SHP77 (cell line): ENCODE measurements around the gene C1orf198.
"Not testable (repeated sequence)": the region's sequence is repeated elsewhere in the genome, so short reads cannot be mapped to it uniquely, and the experiment has no call there.

Source experiments
- DNase-seq, 2 experiments: peaks; one replicate each; lab custom pipeline; 2025; lab: John Stamatoyannopoulos, UW

Gene C1orf198

DNA sequence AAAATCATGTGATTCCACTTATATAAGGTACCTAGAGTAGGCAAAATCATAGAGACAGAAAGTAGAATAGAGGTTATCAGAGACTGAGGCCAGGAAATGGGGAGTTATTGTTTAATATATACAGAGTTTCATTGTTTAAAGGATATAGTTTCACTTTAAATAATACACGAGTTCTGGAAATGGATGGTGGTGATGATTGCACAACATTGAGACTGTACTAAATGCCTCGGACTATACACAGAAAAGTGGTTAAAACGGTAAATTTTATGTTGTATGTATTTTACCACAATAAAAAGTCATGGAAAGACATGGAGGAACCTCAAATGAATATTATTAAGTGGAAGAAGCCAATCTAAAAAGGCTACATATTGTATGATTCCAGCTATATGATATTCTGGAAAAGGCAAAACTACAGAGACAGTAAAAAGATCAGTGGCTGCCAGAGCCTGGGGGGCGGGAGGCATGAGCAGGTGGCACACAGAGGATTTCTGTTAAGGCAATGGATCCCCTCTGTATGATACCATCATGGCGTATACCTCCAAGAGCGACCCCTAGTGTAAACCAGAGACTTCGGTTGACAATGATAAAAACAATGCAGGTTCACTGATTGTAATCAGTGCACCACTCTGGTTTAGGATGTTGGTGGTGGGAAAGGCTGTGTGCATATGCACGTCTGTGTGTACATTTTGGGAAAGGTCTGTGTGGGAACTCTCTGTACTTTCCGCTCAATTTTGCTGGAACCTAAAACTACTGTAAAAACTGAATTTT lies 7.5 kb downstream of the C1orf198 start:
- DNase-seq = no peak

DNA sequence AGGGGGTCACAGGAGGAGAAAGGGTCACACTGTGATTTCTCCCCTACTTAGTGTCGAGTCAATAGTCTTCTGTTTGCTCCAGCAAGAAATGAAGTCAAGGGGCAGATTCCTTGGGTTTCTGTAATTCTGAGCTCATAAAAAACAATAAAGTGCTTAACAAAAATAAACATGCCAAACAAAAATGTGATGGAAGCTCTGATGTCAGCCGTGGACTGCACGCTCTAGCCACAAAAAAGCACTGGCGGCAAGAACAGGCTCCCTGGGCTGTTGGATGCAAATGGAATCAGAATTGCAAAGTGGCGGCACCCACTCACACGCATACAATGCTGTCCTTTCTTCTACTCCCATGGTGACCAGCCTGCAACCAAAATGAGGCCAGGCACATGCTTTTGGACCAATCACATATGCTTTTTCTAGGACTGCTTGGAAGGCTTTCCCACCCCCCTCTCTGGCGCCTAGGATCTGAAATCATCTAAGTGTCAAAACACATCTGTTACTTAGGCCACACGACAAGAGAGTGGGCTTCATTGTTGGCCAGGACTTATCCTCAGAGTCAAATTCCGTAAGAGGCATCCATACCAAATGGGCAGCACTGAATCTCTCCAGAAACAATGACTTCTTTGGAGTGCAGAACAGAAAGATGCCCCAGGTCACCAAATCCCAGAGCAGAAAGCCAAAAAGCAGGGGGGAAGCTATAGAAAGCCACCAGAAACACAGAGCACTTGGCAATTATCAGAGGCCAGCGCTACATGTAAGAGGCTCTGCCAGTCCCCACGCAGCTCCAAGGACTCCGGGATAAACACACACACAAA lies 9.2 kb downstream of the C1orf198 start:
- no peak for DNase-seq

DNA sequence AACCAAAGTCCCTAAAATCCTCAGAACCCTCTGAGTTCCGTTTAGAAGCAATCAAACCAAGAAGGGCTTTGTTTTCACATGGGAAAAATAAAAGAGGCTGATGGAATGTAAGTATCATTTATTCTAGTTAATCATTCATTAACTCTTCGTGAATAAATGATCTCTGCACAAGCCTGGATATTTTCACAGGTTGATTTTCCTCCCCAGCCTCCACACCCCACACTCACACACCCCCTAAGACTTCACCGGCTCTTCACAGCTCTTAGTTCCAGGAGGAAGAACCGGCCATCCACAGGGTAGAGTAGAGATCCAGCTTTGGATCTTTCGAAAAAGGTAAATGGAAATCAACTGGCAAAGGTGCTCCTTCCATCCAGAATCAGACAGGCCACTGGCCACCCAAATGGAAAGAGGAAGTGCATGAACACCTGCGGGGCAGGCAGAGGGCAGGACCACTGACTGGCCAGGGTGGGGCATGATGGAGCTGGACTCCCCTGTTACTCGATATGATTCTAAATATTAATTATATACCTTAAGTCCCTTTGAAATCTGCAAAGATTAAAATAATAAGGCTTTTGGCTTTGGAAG lies 10.0 kb downstream of the C1orf198 start:
- DNase-seq = no peak

DNA sequence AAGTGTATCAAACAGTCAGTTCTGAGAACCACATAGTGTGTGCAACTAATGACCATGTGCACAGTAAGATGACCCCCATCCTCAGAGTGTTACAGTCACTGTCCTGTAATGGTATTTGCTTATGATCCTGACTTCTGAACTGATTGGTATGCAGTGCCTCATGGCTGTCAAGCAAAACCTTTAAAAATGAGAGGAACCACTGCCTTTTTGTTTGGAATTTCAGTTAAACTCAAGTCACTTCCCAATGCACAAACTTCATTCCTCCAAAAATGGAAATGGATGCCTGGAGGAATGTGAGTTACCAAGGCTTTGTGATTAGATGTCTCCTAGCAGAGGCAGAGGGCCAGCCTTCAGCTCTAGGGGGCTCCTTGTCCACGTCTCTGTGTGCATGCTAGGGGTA lies 10.5 kb downstream of the C1orf198 start:
- DNase-seq = no peak

DNA sequence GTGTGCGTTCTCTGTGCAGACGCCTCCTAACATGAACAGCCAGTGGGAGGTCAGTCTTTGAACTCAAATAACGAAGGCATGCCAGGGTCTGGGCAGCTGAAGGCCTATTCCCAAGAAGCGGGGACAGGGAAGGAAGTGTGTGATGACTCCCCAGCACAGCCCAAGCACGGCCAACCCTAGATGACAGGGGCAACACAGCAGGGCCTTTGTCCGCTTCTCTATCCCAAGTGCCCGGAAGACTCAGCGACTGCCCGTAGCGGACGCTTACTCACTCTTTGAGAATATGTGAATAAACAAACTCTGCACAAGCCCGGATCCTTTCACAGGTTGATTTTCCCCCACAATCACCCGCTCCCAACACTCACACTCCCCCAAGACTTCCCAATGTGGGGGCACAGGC lies 11.2 kb downstream of the C1orf198 start:
- DNase-seq = no peak

DNA sequence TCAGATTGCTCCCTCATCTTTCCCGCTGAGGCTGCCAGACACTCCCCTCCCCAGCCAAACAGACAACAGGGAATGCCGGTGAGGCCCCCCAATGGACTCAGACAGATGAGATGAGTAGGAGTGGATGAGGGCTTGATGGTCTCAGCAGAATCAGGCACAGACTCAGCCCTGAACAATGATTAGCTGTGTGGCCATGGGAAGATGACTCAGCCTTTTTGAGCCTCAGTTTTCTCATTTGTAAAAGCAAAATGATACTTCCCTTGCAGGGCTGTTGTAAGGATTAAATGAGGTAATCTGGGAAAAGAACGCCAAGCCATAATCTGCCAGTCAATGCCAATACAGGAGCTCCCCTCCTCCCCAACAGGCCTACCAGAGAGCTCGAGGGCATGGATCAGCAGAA lies 12.4 kb downstream of the C1orf198 start:
- no peak for DNase-seq

DNA sequence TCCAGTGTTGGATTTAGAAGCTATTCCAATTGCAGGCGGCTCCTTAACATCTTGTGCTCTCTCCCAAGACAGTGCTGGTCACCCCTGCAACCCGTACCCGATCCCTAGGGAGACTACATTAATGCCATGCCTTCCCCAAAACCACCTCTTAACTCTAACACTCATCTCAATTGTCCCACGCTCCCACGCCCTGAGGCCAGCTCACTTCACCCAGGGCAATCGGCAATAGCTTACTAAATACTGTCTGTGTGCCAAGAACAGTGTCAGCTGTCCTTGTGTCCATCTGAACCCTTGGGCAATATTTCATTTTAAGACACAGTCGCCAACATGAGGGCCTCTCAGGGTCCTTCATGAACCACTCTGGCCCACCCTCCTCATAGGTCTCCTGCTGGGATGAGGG lies 13.9 kb downstream of the C1orf198 start:
- no peak for DNase-seq

DNA sequence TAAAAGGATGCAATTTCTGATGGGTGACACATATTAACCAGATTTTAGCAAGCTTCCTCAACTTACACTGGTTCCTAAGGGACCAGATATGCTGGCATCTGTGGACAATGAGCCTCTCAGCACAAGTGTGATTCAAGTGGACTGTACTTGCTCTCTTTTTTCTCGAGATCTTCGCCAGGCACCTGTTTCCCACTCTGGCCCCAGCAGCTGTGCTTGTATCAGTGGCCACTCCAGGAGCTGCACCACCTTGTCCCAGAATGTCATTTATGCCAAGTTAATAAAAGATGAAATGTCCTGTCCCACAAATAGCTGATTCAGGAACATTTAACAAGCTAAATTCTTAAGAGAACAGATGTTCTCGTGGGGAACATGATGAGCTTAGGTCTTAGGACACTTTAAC lies 14.6 kb downstream of the C1orf198 start:
- DNase-seq = no peak

DNA sequence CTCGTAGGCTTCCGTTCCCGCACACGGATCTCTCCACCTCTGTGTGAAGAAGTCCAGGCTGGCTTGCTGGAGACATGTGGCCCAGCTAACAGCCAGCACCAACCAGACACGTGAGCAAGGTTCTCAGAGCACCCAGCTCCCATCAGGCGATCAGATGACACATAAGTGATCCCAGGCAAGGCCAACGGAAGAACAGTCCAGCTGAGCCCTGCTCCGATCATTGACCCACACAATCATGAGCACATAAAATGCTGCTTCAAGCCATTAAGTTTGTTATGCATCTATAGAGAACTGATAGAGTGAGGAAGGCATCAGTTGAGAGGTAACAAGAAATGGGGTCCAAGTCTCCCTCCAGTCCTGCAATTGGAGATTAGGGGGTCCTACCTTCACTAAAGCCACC lies 15.4 kb downstream of the C1orf198 start:
- DNase-seq = no peak

DNA sequence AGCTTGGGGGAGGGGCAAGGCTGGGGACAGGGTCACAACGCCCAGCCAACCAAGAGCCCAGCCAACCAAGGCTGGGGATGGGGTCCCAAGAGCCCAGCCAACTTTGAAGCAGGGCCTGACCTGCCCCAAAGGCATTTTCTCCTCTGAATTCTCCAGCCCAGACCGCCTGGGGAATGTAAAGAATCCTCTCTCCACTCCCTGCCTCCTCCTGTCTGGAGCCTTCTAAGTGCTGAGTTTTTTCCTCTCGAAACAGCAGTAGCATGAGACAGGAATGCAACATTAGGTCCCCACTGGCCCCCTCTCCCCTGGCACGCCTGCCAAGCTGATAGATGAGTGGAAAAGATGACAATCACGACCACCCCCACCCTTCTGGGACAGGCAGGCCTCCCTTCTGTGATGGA lies 17.0 kb downstream of the C1orf198 start:
- DNase-seq = no peak

DNA sequence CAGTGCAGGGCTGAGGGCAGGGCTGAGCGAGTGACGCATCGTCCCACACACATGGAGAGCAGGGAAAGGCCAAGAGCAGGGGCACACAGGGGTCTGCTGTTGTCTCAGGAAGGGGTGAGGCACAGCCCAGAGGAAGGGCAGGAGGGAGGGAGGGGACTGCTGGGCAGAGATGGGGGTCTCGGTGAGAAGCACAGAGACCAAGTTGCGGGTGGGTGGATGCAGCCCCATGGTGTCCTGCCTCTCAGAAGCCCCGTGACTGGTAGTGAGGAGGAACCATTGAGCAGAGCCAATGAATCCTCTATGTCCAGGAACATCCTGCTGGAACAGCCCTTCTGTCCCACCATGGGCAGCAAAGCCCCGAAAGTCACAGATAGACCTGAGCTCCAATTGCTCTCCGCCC lies 17.8 kb downstream of the C1orf198 start:
- DNase-seq = no peak

DNA sequence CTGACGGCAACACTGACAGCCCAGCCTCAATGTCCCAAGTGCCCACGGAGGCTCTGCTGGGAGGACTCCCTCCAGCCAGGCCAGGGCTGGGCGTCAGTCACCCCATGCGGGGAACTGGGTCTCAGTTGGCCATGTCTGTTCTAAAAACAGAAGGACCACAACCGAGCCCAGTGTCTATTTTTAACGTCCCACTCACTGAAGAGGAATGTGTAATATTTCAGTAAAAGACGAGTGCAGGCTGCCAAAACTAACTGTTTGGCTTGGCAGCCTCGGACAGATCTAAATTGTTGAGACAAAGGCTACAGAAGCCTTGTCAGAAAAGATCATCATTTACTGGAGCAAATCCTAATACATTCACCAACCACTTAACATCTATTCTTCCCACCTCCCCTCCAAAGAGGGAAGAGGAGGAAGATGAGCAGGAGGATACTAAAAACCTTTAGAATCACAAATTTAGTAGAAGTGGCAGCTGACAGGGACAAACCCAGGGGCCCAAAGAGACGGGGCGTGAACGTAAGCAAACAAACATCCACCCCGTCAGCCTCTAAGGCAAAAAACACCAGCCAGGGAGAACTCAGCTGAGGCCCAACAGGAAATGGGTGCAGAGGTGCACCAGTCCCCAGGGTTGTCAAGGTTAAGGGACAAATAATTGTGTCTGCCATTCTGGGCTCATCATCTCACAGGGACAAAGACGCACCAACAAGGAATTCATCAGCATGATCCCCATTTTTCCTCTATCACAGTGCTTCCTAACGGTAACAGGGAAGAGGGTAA lies 18.7 kb downstream of the C1orf198 start:
- DNase-seq = no peak

DNA sequence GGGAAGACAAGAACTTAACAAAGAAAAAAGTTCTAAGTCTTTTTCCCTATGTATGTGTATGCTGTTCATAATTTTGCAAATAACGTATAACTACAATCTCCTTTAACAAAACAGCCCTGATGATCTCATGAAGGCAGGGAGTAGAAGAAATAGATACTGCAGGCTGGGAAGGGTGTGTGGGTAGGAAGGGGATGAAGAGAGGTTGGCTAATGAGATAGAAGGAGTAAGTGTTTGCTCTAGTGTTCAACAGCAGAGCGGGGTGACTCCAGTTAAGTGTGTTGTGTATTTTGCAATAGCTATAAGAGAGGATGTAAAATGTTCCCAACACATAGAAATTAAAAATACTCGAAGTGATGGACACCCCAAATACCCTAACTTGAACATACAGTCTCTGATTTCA lies 20.1 kb downstream of the C1orf198 start:
- DNase-seq = no peak

DNA sequence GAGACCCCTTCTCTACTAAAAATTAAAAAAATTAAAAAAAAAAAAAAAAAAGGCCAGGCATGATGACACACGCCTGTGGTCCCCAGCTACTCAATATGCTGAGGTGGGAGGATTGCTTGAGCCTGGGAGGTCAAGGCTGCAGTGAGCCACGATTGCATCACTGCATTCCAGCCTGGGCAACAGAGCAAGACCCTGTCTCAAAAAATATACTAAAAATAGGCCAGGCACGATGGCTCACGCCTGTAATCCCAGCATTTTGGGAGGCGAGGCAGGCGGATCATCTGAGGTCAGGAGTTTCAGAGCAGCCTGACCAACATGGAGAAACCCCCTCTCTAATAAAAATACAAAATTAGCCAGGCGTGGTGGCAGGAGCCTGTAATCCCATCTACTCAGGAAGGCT lies 23.1 kb downstream of the C1orf198 start:
- not testable (repeated sequence) for DNase-seq

DNA sequence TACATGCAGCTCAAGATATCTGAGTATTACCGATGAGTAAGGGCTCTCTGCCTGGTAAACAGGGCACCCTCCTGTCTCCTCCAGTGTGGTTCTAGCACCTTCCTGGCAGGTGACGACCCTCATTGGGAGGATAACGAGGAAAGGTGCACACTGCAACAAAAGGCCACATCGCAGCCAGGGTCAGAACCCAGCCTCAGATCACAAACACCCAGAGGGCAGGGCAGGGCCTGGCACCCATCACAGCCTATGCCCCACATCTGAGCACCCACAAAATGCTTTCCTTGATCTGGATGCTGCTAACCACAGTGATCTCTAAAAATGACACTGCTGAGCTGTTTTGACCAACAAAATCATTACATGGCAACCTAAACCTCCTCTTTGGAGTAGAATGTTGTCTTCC lies 23.8 kb downstream of the C1orf198 start:
- no peak for DNase-seq

DNA sequence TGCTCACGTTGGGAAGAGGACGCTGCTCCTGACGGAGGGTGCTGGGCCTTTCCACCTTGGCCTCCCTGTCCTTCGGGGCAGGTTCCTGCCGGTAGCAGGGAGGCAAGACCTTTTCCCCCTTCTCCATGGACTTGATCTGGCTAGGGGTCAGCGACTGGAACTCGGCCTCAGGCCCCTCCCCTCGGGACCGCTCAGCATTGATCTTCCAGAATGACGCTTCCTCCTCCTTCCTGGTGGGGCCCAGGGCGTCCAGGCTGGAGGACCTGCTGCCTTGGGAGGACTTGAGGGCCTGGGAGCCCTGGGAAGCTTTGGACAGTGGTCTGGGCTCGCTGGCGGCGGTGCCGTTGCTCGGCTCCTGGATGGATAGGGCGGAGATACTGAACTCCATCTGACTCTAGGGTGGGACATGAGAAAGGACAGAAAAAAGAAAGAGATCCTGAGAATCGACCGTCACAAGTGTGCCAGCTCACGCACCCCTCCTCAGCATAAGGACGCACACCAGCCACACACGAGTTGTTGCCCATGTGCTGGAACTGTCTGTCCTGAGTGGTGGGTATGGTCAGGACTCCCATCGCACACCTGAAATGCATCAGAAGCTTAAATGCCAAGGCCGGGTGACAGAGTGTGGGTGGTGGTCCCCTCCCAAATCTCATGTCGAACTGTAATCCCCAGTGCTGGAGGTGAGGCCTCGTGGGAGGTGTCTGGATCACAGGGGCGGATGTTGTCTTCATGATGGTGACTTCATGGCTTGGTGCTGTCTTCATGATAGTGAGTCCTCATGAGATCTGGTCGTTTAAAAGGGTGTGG lies 24.6 kb downstream of the C1orf198 start:
- DNase-seq = no peak

DNA sequence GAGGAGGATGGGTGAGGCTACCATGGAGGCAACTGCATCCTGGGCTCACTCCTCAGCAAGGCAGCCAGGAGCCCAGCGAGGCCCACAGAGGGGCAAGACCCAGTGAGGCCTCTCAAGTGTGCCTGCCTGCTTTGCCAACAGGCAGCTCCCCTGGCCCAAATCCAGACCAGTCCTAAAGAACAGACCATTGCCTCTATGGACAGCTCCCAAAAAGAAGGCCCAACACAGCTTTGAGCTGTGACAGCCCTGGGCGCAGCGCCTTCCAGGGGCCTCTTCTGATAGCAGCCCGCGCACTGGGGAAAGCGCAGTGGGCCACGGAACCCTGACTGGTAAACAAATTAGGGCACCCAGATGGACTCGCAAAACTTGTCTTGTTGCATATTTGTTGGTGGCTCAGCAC lies 25.5 kb downstream of the C1orf198 start:
- no peak for DNase-seq

DNA sequence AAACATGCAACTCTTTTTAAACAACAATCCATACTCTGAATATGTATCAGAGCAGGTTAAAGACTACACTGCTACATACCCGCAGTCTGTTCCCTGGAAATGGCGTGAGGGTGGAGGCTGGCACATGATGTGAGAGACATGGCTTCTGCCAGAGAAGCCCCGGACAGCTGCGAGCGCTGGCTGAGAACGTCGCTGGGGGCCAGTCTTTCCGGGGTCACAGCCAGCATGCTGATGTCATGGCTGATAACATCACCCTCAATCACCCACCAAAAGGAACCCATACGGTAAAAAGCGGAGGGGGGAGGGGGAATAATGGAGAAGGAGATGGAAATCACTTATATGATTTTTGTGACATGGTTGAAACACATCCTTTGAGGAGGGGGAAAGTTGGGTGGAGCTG lies 29.1 kb downstream of the C1orf198 start:
- DNase-seq = no peak

DNA sequence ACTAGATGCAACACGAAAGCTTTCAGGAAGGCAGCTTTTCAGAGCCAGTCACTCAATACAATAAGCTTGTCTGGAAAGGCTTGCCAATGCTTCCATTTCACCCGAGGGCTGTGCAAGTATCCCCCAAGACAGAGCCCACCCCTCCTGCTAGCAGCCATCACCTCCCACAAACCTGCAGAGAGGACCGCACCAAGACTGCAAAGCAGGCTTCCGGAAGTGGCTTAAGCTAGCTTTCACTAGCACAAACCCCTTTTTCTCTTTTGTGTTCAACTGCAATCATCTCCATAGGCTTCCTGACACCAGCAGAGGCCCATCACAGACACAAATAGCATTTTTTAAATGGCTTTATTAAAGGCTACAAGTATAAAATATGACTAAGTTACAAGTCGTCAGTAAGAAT lies 31.5 kb downstream of the C1orf198 start:
- DNase-seq = no peak

DNA sequence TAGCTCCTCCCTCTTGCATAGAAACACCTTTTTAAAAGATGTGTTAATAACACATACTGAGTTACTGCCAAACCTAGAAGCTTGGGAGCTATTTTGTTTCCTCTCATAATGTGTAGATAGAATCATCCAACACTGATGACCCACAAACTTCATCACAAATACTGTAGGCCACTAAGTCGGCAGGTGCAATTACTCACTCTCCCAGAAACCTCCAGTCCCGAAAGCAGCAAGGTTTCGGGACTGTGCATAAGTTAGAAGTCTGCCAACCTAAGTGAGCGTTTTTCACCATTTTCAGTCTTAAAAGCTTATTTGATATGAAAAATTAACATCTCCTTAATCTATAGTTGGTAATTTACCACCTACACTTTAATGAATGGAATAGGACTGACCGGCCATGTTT lies 32.0 kb downstream of the C1orf198 start:
- DNase-seq = no peak

DNA sequence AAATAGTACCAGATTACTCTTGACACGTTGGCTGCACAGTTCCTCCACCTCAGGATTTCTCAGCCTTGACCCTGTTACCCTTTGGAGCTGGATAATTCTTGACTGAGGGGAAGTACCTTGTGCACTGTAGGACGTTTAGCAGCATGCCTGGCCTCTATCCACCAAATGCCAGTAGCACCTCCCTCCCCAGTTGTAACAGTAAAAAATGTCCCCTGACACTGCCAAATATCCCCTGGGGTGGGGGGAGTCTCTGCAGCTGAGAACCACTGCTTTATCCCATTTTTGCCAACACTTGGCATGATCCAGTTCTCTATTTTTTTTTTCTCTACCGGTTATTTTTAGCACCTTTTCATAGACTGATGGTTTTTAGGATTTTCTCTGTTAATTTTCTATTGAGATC lies 34.0 kb downstream of the C1orf198 start:
- DNase-seq = no peak

DNA sequence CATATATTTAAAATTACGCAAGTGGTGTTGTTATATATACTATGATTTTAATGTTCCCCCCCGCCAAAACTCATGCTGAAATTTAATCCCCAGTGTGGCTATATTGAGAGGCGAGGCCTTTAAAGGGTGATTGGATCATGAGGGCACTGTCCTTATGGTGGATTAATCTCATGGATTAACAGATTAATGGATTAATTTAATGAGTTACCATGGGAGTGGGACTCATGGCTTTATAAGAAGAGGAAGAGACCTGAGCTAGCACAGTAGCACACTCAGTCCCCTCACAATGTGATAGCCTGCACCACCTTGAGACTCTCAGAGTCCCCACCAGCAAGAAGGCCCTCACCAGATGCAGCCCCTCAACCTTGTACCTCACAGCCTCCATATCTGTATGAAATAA lies 34.8 kb downstream of the C1orf198 start:
- no peak for DNase-seq
